AG04450 (cell line): ENCODE data around the gene UQCR11. TPM values are rescaled to one million over a fixed set of nuclear protein-coding genes. Genes with fewer than 3 reads are reported as not detected.

Source experiments
- CTCF ChIA-PET: fragments of 300-600, 350-600 bp; formaldehyde crosslinking; extraction: SDS; loops from one replicate; lab custom pipeline; 2022; ENCODE audit warnings: antibody characterized with exemption, inconsistent platforms; lab: Charles Lee
- POLR2A ChIA-PET: fragments of 350-600 bp; formaldehyde crosslinking; extraction: SDS; loops from one replicate; lab custom pipeline; 2021; ENCODE audit warnings: antibody characterized with exemption, inconsistent platforms; lab: Yijun Ruan, JAX
- DNase-seq: peaks from one replicate; pipeline ENCODE4 v3.0.0-alpha.2; 2011; ENCODE audit warnings: low read depth, low spot score
- H3K27ac ChIP-seq: one replicate; pipeline ENCODE4 v1.5.1; 2012; ENCODE audit warnings: low read depth, low read length, control low read depth
- H3K27me3 ChIP-seq: one replicate; pipeline ENCODE4 v1.6.0; 2012; ENCODE audit warnings: low read length; ENCODE audit not compliant: control insufficient read depth, insufficient read depth
- H3K4me3 ChIP-seq: 2 replicates; pipeline ENCODE4 v1.5.1; 2011; ENCODE audit warnings: mild to moderate bottlenecking, low read depth, low read length, control low read depth
- H3K9me3 ChIP-seq: 2 replicates; pipeline ENCODE4 v1.5.1; 2012; ENCODE audit warnings: low read length; ENCODE audit not compliant: control insufficient read depth, insufficient read depth
- CTCF ChIP-seq: IDR thresholded peaks from 2 replicates; pipeline ENCODE4 v1.5.1; 2011; ENCODE audit warnings: low read depth, low read length, control low read depth, inconsistent platforms
- polyA plus RNA-seq: library from polyadenylated mRNA; depleted of rRNA; stranded (reverse); fragments of >200 nt; gene quantifications from 2 replicates; pipeline ENCODE4 v1.2.3, GENCODE V29; 2011

The UQCR11 gene
- polyA plus RNA-seq, 1 experiment = 153 TPM

DNA sequence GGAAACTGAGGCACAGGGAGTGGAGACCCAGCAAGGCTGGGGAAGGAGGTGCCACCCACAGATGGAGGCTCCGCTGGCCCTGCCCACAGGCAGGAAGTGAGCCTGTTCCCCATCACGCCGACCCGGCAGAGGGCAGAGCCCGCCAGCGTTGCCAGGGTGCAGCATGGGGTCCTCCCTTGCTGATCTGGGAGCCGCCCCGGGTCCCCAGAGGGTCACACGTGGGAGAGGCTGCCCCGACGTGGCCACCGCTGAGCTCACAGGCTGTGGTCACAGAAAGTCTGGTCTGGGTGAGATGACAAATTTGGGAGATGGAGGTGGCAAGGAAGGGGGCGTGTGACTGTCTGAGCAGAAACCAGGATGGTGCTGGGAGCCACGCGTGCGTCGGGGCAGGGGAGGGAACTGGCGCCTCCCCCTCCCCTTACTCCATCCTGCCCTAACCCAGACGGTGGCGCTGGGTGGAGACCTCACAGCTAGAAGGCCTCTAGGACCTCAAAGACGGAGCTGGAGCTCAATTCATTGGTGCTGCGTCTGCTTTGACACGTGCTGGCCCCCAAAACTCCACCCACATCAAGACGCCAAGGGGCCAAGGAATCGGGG, 44.9 kb downstream of the UQCR11 start:
- Histone ChIP-seq H3K9me3 (no peaks in the 10 kb centered on the region; the same call in 1 of the 2 replicates), H3K4me3 (no peak overlapping the region), H3K27ac (no peak overlapping the region), H3K27me3 (no peaks in the 10 kb centered on the region)
- POLR2A ChIA-PET = no interaction called here
- TF ChIP-seq CTCF = no peak
- CTCF ChIA-PET = interaction anchor here (0.5 kb wide), 1 partner anchor 14 kb away, joined by 3 read pairs; no protein-coding TSS in a partner anchor
- DNase-seq = no peak

GRCh38 chr19:1558552-1558951, 46.7 kb downstream of the UQCR11 start:
- DNase-seq = no peak
- no peaks in the 10 kb centered on the region for H3K27me3 ChIP-seq
- ChIA-PET CTCF (no interaction called here), POLR2A (interaction anchor here (0.6 kb wide), 1 partner anchor 12 kb away, joined by 3 read pairs; no protein-coding TSS in a partner anchor)
- H3K27ac ChIP-seq = no peak overlapping the region
- no peak overlapping the region for H3K4me3 ChIP-seq
- no peak for TF ChIP-seq CTCF
- H3K9me3 ChIP-seq = no peaks in the 10 kb centered on the region; the same call in 1 of the 2 replicates

DNA sequence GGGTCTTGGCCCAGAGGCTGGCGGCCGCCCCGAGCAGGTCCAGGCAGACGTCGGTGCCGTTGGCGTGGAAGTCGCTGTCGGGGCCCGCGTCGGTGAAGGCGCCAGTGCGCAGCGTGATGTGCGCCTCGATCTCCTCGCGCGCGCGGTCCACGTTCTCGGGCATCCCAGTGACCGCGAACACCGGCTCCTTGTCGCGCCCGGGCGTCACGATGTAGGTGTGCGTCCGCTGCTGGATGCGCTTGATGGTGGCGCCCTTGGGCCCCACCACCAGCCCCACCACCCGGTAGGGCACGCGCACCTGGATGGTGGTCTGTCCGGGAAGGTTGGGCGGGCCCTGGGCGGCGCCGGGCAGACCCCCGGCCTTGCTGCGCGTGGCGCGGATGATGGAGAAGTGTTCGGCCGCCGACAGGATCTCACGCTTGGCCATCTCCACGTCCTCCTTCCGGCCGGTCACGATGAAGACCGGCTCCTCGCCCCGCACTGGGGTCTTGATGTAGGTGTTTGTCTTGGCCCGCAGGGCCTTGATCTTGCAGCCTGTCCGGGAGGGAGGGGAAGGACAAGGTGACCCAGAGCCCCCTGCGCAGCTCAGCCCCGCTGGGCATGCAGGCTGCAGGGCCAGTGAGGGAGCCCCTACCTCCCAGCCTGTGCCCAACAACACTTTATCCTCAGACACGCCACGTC, 48.7 kb downstream of the UQCR11 start:
- ChIA-PET POLR2A (no interaction called here), CTCF (no interaction called here)
- H3K27me3 ChIP-seq = no peaks in the 10 kb centered on the region
- no peak for TF ChIP-seq CTCF
- H3K4me3 ChIP-seq = no peak overlapping the region
- no peaks in the 10 kb centered on the region; the same call in 1 of the 2 replicates for H3K9me3 ChIP-seq
- no peak for DNase-seq
- H3K27ac ChIP-seq = no peak overlapping the region

- DNase-seq = no peak
- Histone ChIP-seq H3K4me3 (no peak overlapping the region), H3K27ac (no peak overlapping the region), H3K9me3 (no peaks in the 10 kb centered on the region; the same call in 1 of the 2 replicates), H3K27me3 (no peaks in the 10 kb centered on the region)
- TF ChIP-seq CTCF = no peak
- CTCF ChIA-PET = no interaction called here
- POLR2A ChIA-PET = no interaction called here
Measured at GRCh38 chr19:1555487-1556389, 49.5 kb downstream of the UQCR11 start.
